GM12873 (cell line): ENCODE measurements around the gene IFT20.
A peak's percentile ranks its signal among the peaks of the same experiment; 100 is the strongest.

Source experiments
- CTCF ChIP-seq: IDR thresholded peaks from 2 replicates; pipeline ENCODE4 v1.5.1; 2012; ENCODE audit warnings: low read depth, mild to moderate bottlenecking, moderate library complexity, low read length, control low read depth; ENCODE audit not compliant: insufficient read depth; ENCODE audit errors: missing control alignments

Gene IFT20

GRCh38 chr17:28324267-28324745, 11.0 kb downstream of the IFT20 start:
- TF ChIP-seq CTCF: no peak

GRCh38 chr17:28320215-28321061, 14.8 kb downstream of the IFT20 start:
- no peak for TF ChIP-seq CTCF

GRCh38 chr17:28319598-28319935, 15.7 kb downstream of the IFT20 start:
- no peak for TF ChIP-seq CTCF

- TF ChIP-seq CTCF: peak; percentile 1
Measured at GRCh38 chr17:28318759-28319597, 16.3 kb downstream of the IFT20 start, which contains the start of gene TMEM97. TSS of gene TMEM97 (plus strand) at chr17:28319200. CDS start at chr17:28319240, 40 bp downstream.

- TF ChIP-seq CTCF: peak; percentile 1
Measured at GRCh38 chr17:28317966-28318758, 17.1 kb downstream of the IFT20 start.

GRCh38 chr17:28317099-28317965, 17.9 kb downstream of the IFT20 start:
- no peak for TF ChIP-seq CTCF
